ENCODE data around the gene TMEM164. TPM values are rescaled to one million over a fixed set of nuclear protein-coding genes. Genes with fewer than 3 reads are reported as not detected.
A peak's percentile ranks its signal among the peaks of the same experiment; 100 is the strongest.

Gene TMEM164
- total RNA-seq, 3 donors from 2014 or later (not counting 1 experiment from before 2014, with no cell fraction given): 18.9 to 80.6 (median 30.6) TPM

DNA sequence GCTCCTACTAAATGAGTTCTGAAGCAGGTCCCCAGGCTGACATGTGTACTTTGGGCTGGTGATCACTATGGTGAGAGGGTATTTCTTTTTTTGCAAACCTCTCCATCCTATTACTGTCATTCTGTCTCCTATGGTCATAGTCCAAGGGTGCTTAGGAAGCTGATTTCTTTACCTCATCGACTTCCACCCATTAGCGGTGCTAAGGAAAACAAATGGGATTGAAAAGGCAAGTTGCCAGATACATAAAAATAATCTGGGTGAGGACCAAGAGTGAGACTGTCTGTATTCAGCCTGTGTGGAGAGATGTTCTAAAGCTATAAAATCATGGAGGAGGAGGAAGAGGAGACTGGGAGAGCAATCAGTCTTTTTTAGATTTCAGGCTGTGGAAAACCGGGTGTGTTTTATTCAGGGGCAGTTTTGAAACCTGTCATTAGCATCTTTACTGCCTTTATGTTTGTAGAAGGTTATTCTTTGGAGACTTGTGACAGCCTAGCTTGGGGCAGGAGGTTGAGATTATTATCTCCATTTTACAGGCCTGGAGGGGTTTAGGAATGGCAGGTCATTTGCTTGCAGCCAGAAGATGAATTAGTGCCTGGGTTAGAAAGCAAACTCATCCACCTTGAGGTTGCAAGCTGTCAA lies 1.9 kb downstream of the TMEM164 start:
- Histone ChIP-seq H3K4me1 (ENCODE audit: control insufficient read depth, insufficient read depth, low read length) (peaks cover 25% of the 10 kb centered on the region), H3K36me3 (ENCODE audit: control insufficient read depth, insufficient read depth, low read length) (no peaks in the 10 kb centered on the region), H3K27me3 (ENCODE audit: control insufficient read depth, insufficient read depth, low read length) (no peaks in the 10 kb centered on the region), H3K9me3 (ENCODE audit: control insufficient read depth, insufficient read depth, low read length) (no peaks in the 10 kb centered on the region), H3K27ac (ENCODE audit: low read length) (no peak overlapping the region), H3K4me3 (ENCODE audit: low read length) (no peak overlapping the region)
- H3K4me1 Mint-ChIP-seq: peaks cover 22 to 33% of the 10 kb centered on the region in 2 donors
- no peaks in the 10 kb centered on the region for H3K27me3 Mint-ChIP-seq (ENCODE audit: low read depth in 2 of 2)
- intact Hi-C loops (cut with micrococcal nuclease): loop anchor here (10.0 kb wide), 1 partner anchor 470 kb away; the partner anchor contains the start of gene NXT2
- ATAC-seq (no peak), DNase-seq (no peak)
- H3K36me3 Mint-ChIP-seq: no peaks in the 10 kb centered on the region
- WGBS (ENCODE audit: insufficient coverage): 89% methylated on average over 3 of the region's 3 CpGs
- H3K4me3 Mint-ChIP-seq: peak overlapping the region; percentile 63
- TF ChIP-seq CTCF (IDR thresholded peaks at IDR 0.05): no peak
- H3K9me3 Mint-ChIP-seq: no peaks in the 10 kb centered on the region
- H3K27ac Mint-ChIP-seq: no peak overlapping the region

GRCh38 chrX:110006161-110006560 lies 3.2 kb downstream of the TMEM164 start:
- no peak for ATAC-seq
- TF ChIP-seq CTCF (IDR thresholded peaks at IDR 0.05): no peak
- H3K27ac Mint-ChIP-seq: no peak overlapping the region
- intact Hi-C loops (cut with micrococcal nuclease): loop anchor here (10.0 kb wide), 1 partner anchor 471 kb away; the partner anchor contains the start of gene NXT2
- no peaks in the 10 kb centered on the region for H3K27me3 Mint-ChIP-seq (ENCODE audit: low read depth in 2 of 2)
- no peak overlapping the region for H3K4me3 Mint-ChIP-seq
- H3K4me3 ChIP-seq (ENCODE audit: low read length): no peak overlapping the region
- no peaks in the 10 kb centered on the region for H3K9me3 Mint-ChIP-seq
- H3K27me3 ChIP-seq (ENCODE audit: control insufficient read depth, insufficient read depth, low read length): no peaks in the 10 kb centered on the region
- H3K36me3 Mint-ChIP-seq: no peaks in the 10 kb centered on the region
- no peak overlapping the region for H3K27ac ChIP-seq (ENCODE audit: low read length)
- no peak for DNase-seq
- peaks cover 25% of the 10 kb centered on the region for H3K4me1 ChIP-seq (ENCODE audit: control insufficient read depth, insufficient read depth, low read length)
- H3K4me1 Mint-ChIP-seq: peaks cover 22 to 33% of the 10 kb centered on the region in 2 donors
- WGBS (ENCODE audit: insufficient coverage): 100% methylated on average over 1 of the region's 2 CpGs
- no peaks in the 10 kb centered on the region for H3K36me3 ChIP-seq (ENCODE audit: control insufficient read depth, insufficient read depth, low read length)
- no peaks in the 10 kb centered on the region for H3K9me3 ChIP-seq (ENCODE audit: control insufficient read depth, insufficient read depth, low read length)

GRCh38 chrX:110006821-110007375 lies 4.0 kb downstream of the TMEM164 start:
- Mint-ChIP-seq H3K9me3 (no peaks in the 10 kb centered on the region), H3K4me1 (peaks cover 22 to 28% of the 10 kb centered on the region in 2 donors), H3K36me3 (no peaks in the 10 kb centered on the region), H3K27ac (no peak overlapping the region), H3K4me3 (no peak overlapping the region), H3K27me3 (ENCODE audit: low read depth in 2 of 2) (no peaks in the 10 kb centered on the region)
- Histone ChIP-seq H3K4me3 (ENCODE audit: low read length) (no peak overlapping the region), H3K27me3 (ENCODE audit: control insufficient read depth, insufficient read depth, low read length) (no peaks in the 10 kb centered on the region), H3K9me3 (ENCODE audit: control insufficient read depth, insufficient read depth, low read length) (no peaks in the 10 kb centered on the region), H3K4me1 (ENCODE audit: control insufficient read depth, insufficient read depth, low read length) (peaks cover 22% of the 10 kb centered on the region), H3K36me3 (ENCODE audit: control insufficient read depth, insufficient read depth, low read length) (no peaks in the 10 kb centered on the region), H3K27ac (ENCODE audit: low read length) (no peak overlapping the region)
- intact Hi-C loops (cut with micrococcal nuclease): loop anchor here (10.0 kb wide), 1 partner anchor 472 kb away; the partner anchor contains the start of gene NXT2
- 78% methylated on average over 2 of the region's 3 CpGs for WGBS (ENCODE audit: insufficient coverage)
- DNase-seq: no peak
- ATAC-seq: no peak
- TF ChIP-seq CTCF (IDR thresholded peaks at IDR 0.05): no peak
